NCI-H2227 (cell line): Measurements from ENCODE around the gene SUN2.

Experiments
- DNase-seq: peaks from one replicate; lab custom pipeline; 2025; ENCODE audit not compliant: unreplicated experiment; lab: John Stamatoyannopoulos, UW

SUN2 gene

GRCh38 chr22:38781033-38781432 is 25.2 kb upstream of the SUN2 start:
- no peak for DNase-seq

GRCh38 chr22:38777087-38777671 is 21.4 kb upstream of the SUN2 start:
- DNase-seq = no peak

GRCh38 chr22:38776086-38776485 is 20.3 kb upstream of the SUN2 start:
- no peak for DNase-seq

DNA sequence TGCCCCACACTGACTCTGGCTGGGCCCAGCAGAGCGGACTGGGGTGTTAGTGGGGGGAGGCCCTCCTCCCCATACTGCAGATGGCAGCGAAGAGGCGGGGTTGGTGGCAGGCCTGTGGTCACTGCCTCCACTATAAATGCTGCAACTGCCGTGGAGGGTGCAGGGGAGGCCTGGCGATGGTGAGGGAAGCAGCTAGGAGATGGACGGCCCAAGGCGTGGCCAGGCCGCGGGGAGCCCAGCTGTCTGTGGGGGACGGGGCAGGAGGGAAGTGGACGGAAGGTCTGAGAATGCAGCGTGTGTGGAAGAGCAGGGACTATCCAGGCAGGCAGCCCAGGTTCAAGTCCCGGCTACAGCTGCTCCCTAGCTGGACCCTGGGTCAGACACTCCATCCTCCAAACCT is 19.9 kb upstream of the SUN2 start:
- DNase-seq = no peak

GRCh38 chr22:38774496-38775166 is 18.8 kb upstream of the SUN2 start:
- DNase-seq = no peak

DNA sequence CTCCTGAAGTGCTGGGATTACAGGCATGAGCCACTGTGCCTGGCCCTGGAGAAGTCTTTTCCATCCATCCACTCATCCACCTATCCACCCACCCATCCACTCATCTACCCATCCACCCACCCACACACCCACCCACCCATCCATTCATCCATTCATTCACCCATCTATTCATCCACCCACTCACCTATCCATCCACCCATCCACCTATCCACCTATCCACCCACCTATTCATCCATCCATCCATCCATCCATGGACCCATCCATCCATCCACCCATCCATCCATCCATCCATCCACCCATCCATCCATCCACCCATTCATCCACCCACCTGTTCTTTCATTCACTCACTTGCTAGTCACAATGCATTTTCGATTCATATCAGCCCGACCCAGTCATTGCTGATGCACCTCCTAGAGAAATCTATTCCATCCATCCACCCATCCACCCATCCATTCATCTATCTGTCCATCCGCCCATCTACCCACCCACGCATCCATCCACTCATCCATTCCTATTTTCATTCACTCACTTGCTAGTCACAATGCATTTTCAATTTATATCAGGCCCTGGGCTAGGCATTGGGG is 17.7 kb upstream of the SUN2 start:
- no peak for DNase-seq

DNA sequence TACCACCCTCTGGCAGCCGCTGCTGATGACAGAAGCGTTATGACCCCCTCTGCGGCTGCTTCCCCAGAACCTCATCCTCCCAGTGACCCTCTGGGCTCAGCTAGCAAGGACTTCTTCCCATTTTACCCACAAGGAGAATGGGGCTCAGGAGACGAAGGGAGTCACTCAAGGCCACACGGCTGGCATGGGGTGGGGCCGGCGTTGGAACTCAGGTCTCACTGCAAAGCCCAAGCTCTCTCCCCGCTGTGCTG is 16.8 kb upstream of the SUN2 start:
- DNase-seq = no peak

GRCh38 chr22:38770257-38770949 is 14.6 kb upstream of the SUN2 start:
- no peak for DNase-seq

GRCh38 chr22:38768036-38768435 is 12.2 kb upstream of the SUN2 start:
- DNase-seq = no peak

GRCh38 chr22:38767313-38767712 is 11.5 kb upstream of the SUN2 start:
- no peak for DNase-seq

GRCh38 chr22:38766076-38766777 is 10.4 kb upstream of the SUN2 start:
- DNase-seq = peak; percentile 37

DNA sequence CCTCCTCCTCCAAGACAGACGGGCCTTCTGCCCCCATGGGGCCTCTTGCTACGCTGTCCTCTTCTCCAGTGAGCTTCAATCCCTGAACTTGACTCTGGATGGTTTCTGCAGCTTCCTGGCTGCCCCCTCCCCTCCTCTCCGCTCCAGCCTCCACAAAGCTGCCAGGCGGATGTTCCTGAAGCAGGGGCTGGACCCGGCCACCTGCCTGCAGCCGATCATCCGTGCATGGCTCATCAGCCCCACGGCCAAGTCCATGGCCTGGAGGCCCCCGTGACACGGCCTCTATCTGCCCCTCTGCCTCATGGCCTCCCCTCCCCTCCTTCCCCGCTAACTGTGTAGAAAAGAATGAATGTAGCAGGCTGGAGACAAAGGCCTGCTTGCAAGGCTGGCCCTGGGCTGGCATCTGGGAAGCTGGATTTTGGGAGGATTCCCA is 6.8 kb upstream of the SUN2 start:
- DNase-seq = no peak

DNA sequence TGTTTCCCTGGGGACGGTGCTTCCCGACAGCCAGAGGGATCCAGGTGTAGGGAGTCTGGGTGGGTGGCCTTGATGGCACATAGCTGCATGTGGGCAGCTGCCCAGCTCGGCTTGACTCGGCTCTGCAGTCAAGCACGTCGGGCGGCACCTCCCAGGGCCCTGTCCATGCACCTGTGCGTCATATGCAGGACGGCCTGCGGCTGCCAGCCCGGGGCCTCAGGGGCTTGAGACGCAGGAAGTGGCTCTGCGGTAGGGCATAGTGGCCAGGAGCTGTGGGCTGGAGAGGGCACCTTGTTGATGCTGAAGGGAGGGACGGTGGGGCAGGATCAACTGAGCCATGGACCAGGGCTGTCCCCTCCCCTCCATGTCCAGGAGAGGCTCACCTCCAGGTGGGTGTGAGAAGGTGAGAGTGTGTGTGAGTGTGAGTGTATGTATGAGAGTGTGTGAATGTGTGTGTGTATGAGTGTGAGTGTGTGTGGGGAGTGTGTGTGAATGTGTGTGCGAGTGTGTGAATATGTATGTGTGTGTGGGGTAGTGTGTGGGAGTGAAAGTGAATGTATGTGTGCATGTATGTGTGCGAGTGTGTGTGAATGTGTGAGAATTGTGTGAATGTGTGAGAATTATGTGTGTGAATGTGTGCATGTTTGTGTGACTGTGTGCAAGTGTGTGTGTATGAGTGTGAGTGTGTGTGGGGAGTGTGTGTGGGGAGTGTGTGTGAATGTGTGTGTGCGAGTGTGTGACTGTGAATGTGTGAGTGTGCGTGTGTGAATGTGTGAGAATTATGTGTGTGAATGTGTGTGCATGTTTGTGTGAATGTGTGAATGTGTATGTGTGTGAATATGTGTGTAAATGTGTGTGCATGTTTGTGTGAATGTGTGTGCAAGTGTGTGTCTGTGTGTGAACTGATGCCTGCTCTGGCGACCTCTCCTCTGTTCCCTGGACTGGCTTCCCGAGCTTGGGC is 5.7 kb upstream of the SUN2 start:
- no peak for DNase-seq

GRCh38 chr22:38760477-38761201 is 4.8 kb upstream of the SUN2 start:
- peak; percentile 12 for DNase-seq

DNA sequence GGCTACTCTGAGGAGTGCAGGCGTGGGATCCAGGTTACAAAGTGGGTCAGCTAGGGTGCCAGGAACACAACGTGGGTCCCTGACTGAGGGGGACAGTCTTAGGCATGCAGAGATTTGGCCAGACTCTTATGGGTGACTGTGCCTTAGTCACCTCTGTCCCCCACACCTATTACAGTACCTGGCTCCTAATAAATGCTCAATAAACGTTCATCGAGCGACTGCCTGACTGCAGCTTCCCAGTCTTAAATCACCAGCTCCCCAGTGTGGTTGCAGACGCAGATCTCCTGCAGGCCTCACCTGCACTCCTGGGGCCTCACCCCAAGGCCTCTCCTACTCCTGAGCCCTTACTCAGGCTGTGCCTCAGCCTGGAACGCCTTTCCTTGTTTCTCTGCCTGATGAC is 3.2 kb upstream of the SUN2 start:
- no peak for DNase-seq

DNA sequence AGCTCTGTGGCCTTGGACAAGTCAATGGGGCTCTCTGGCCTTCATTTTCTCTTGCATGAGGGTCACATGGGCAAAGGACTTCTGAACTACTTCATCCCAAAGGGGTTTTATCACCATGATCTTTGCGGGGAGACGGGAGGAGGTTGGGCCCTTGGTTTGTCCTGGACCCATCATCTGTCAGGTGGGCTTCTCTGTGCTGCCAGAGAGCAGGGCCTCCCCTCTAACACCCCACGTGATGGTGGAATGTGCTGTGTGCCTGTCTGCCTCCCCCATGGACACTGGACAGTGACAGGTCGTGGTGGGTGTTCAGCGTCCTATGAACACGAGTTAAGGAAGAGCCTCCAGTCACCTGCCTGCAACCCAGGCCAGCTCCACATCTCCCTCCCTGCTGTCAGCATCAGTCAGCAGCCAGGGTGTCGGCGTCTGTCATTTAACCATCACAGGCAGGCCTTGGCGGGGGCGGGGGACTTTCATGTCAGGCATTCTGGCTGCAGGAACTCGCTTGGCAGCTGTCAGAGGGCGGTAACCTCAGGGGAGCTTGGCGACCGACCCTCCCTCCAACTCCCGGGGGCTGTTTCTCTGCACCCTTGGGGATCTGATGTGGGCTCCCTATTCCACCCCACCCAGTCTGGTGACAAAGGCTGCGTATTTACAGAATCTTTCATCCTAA is 2.6 kb upstream of the SUN2 start:
- DNase-seq = no peak

GRCh38 chr22:38757464-38757757 is 1.6 kb upstream of the SUN2 start:
- DNase-seq = no peak

DNA sequence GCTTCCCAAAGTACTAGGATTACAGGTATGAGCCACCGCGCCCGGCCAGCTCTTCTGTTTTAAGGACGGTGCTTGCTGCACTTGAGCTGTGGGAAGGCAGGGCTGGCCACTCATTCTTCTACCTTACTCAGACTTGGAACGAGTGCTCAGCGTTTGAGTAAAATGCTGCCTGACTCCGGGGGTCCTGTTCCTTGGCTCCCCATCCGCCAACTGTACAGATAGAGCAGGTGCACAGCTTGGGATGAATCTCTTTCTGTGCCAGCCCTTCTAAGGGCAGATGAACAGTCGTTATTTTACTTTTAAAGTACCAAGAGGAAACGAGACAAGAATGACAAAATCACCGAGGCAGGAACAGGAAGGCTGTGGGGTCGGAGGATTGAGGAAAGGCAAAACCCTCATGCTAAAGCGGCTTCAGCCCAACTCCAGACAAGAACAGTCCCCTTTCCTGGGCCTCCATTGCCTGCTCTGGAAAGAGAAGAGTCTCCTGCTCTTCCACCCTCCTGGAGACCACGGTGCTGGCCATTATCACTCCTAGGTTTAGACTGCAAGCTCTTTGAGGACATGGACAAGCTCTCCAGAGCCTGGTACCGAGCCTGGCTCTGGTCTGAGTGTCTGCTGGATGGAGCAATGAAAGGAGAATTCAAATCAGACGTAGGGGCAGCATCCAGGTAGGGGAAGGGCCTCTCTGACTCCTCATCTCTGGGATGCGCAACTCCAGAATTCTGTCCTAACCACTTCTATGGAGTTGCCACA is 1.1 kb upstream of the SUN2 start:
- no peak for DNase-seq
